Keratinocyte (primary cell): Measurements from ENCODE around the gene KIF22. TPM values are rescaled to one million over a fixed set of nuclear protein-coding genes. Genes with fewer than 3 reads are reported as not detected.

Source experiments
- DNase-seq: peaks from one replicate; pipeline ENCODE4 v3.0.0-alpha.2; 2011; ENCODE audit warnings: low read depth, missing footprints, low spot score
- FAIRE-seq: peaks from 2 replicates; lab custom pipeline; 2011; peaks lifted over from hg19 to GRCh38; lab: Jason Lieb, UNC
- H2AFZ ChIP-seq: 2 replicates; pipeline ENCODE4 v1.6.0; 2012; ENCODE audit warnings: low read length, control low read depth, inconsistent platforms; ENCODE audit not compliant: control insufficient read depth
- H3K27ac ChIP-seq: 2 replicates; pipeline ENCODE4 v1.5.1; 2011; ENCODE audit warnings: low read length; ENCODE audit not compliant: control insufficient read depth, insufficient read depth
- H3K27me3 ChIP-seq: 3 replicates; pipeline ENCODE4 v1.6.0; 2011; ENCODE audit warnings: low read length; ENCODE audit not compliant: control insufficient read depth, insufficient read depth; ENCODE audit errors: extremely low read depth
- H3K36me3 ChIP-seq, 2 experiments: 2 replicates in 1 of 2; 3 replicates in 1 of 2; pipeline ENCODE4 v1.5.1; 2011; ENCODE audit warnings: low read length in 2 of 2, mild to moderate bottlenecking in 1 of 2; ENCODE audit not compliant: control insufficient read depth in 2 of 2, insufficient read depth in 2 of 2; ENCODE audit errors: extremely low read depth in 1 of 2
- H3K4me1 ChIP-seq: 3 replicates; pipeline ENCODE4 v1.5.1; 2011; ENCODE audit warnings: low read length; ENCODE audit not compliant: control insufficient read depth, insufficient read depth; ENCODE audit errors: extremely low read depth
- H3K4me2 ChIP-seq: 3 replicates; pipeline ENCODE4 v1.6.0; 2011; ENCODE audit warnings: low read depth, low read length; ENCODE audit not compliant: control insufficient read depth, insufficient read depth; ENCODE audit errors: extremely low read depth
- H3K4me3 ChIP-seq, 3 experiments: fragments of 200-600 bp in 1 of 3; sonication (generic) in 1 of 3; 2 replicates in 2 of 3; 3 replicates in 1 of 3; pipeline ENCODE4 v1.5.1; 2011 to 2016; ENCODE audit warnings: low read length in 3 of 3, mild to moderate bottlenecking in 3 of 3, control low read depth in 2 of 3, inconsistent platforms in 1 of 3, low read depth in 1 of 3, mixed read lengths in 1 of 3, mixed run types in 1 of 3, moderate library complexity in 1 of 3; ENCODE audit not compliant: control insufficient read depth in 2 of 3, insufficient read depth in 2 of 3; ENCODE audit errors: extremely low read depth in 1 of 3
- H3K79me2 ChIP-seq: 2 replicates; pipeline ENCODE4 v1.6.0; 2012; ENCODE audit warnings: low read length; ENCODE audit not compliant: control insufficient read depth, insufficient read depth
- H3K9ac ChIP-seq: 3 replicates; pipeline ENCODE4 v1.6.0; 2011; ENCODE audit warnings: low read length; ENCODE audit not compliant: control insufficient read depth, insufficient read depth; ENCODE audit errors: extremely low read depth
- H3K9me1 ChIP-seq: 3 replicates; pipeline ENCODE4 v1.6.0; 2011; ENCODE audit warnings: low read length; ENCODE audit not compliant: control insufficient read depth, insufficient read depth; ENCODE audit errors: extremely low read depth
- H3K9me3 ChIP-seq: 2 replicates; pipeline ENCODE4 v1.5.1; 2012; ENCODE audit warnings: low read depth, low read length; ENCODE audit not compliant: control insufficient read depth
- H4K20me1 ChIP-seq: 3 replicates; pipeline ENCODE4 v1.6.0; 2011; ENCODE audit warnings: low read length; ENCODE audit not compliant: control insufficient read depth, insufficient read depth; ENCODE audit errors: extremely low read depth
- CTCF ChIP-seq, 3 experiments: IDR thresholded peaks in 1 of 3; conservative IDR thresholded peaks in 1 of 3; optimal IDR thresholded peaks in 1 of 3; 2 replicates in 2 of 3; 3 replicates in 1 of 3; pipeline versions ENCODE3 to v1.5.1; 2011; ENCODE audit warnings: low read length in 3 of 3, mild to moderate bottlenecking in 3 of 3, moderate library complexity in 2 of 3, control low read depth in 1 of 3, inconsistent platforms in 1 of 3; ENCODE audit not compliant: insufficient read depth in 2 of 3; ENCODE audit errors: extremely low read depth in 1 of 3
- EZH2 ChIP-seq: IDR thresholded peaks from one replicate; pipeline ENCODE4 v1.6.1; 2012; ENCODE audit warnings: inconsistent platforms, mild to moderate bottlenecking, low read length, moderate library complexity
- dilution Hi-C: fragments of 300-500 bp; cut with MboI; formaldehyde crosslinking; loops from one replicate; pipeline ENCODE4 v1.7.0; 2020; ENCODE audit warnings: low sequenced_read_pairs; ENCODE audit not compliant: extremely low pct_ligation_motif_present
- polyA plus RNA-seq, 5 experiments: library from polyadenylated mRNA; depleted of rRNA in 3 of 5; stranded (reverse) in 3 of 5; stranded (forward) in 1 of 5; unstranded in 1 of 5; fragments of >200 nt; gene quantifications; 1 replicate in 1 of 5; 2 replicates in 3 of 5; 3 replicates in 1 of 5; pipeline versions ENCODE4 v1.2.1 to v1.2.3, GENCODE V29; 2011 to 2012; ENCODE audit warnings: missing spikeins in 2 of 5, low read depth in 1 of 5, low replicate concordance in 1 of 5

KIF22 gene
- polyA plus RNA-seq, 1 donor (not counting 4 experiments of a cell fraction or from before 2014, with no cell fraction given) = 43.7 TPM

- Histone ChIP-seq H3K36me3 (peaks cover 5 to 9% of the 10 kb centered on the region in 2 experiments), H3K9me3 (no peaks in the 10 kb centered on the region), H3K9ac (peak overlapping the region; percentile 47), H3K27ac (peak overlapping the region; percentile 26), H4K20me1 (no peaks in the 10 kb centered on the region), H3K4me2 (peak overlapping the region; percentile 94), H3K79me2 (peaks cover 22% of the 10 kb centered on the region), H3K9me1 (peaks cover 2% of the 10 kb centered on the region), H3K27me3 (peaks cover 15% of the 10 kb centered on the region), H2AFZ (peak overlapping the region; percentile 33), H3K4me1 (peaks cover 34% of the 10 kb centered on the region), H3K4me3 (peak overlapping the region; percentile 23 to 72 (median 53))
- TF ChIP-seq CTCF (optimal IDR thresholded peaks at IDR 0.05 in 1 of 3, IDR thresholded peaks at IDR 0.05 in 1 of 3, conservative IDR thresholded peaks at IDR 0.05 in 1 of 3; ENCODE audit: extremely low read depth in 1 of 3, insufficient read depth in 2 of 3, low read length in 3 of 3) = no peak
- TF ChIP-seq EZH2 = no peak
- dilution Hi-C loops = no loop called here
- DNase-seq = no peak
- FAIRE-seq = peak; percentile 74
Measured at GRCh38 chr16:29811170-29811895, 20.8 kb downstream of the KIF22 start.

GRCh38 chr16:29811896-29812665 is 21.5 kb downstream of the KIF22 start, which contains the start of gene PRRT2:
TSS of gene PRRT2 (plus strand) at chr16:29812193. CDS start at chr16:29813055, 862 bp downstream.
- Histone ChIP-seq H3K27ac (peak within 1 kb of the TSS; percentile 26), H3K79me2 (peaks cover 26% of the 10 kb centered on the region), H2AFZ (peak within 1 kb of the TSS; percentile 33), H3K4me1 (peaks cover 35% of the 10 kb centered on the region), H3K9me3 (no peaks in the 10 kb centered on the region), H3K4me3 (peak within 1 kb of the TSS; percentile 23 to 72 (median 53)), H3K9me1 (peaks cover 2% of the 10 kb centered on the region), H3K9ac (peak within 1 kb of the TSS; percentile 47), H3K36me3 (peaks cover 5 to 9% of the 10 kb centered on the region in 2 experiments), H4K20me1 (no peaks in the 10 kb centered on the region), H3K4me2 (peak within 1 kb of the TSS; percentile 94), H3K27me3 (peaks cover 15% of the 10 kb centered on the region)
- DNase-seq (no peak), FAIRE-seq (no peak)
- TF ChIP-seq CTCF (optimal IDR thresholded peaks at IDR 0.05 in 1 of 3, IDR thresholded peaks at IDR 0.05 in 1 of 3, conservative IDR thresholded peaks at IDR 0.05 in 1 of 3; ENCODE audit: extremely low read depth in 1 of 3, insufficient read depth in 2 of 3, low read length in 3 of 3) (no peak), EZH2 (peak; percentile 72)
- dilution Hi-C loops = no loop called here
